BJ (cell line): ENCODE results near the gene MAT2A. TPM values are rescaled to one million over a fixed set of nuclear protein-coding genes. Genes with fewer than 3 reads are reported as not detected.

Experiments
- CTCF ChIA-PET: fragments of 350-600 bp; formaldehyde crosslinking; extraction: SDS; loops from one replicate; lab custom pipeline; 2021; ENCODE audit warnings: antibody characterized with exemption, inconsistent platforms; lab: Yijun Ruan, JAX
- POLR2A ChIA-PET: fragments of 300-600 bp; sonication (Branson Sonifier 250); formaldehyde crosslinking; extraction: SDS; loops from one replicate; lab custom pipeline; 2021; ENCODE audit warnings: antibody characterized with exemption; lab: Charles Lee
- DNase-seq: peaks from one replicate; pipeline ENCODE4 v3.0.0-alpha.2; 2011; ENCODE audit warnings: low read depth
- H3K27me3 ChIP-seq: 2 replicates; pipeline ENCODE4 v1.6.0; 2011; ENCODE audit warnings: low read length; ENCODE audit not compliant: control insufficient read depth, insufficient read depth
- H3K36me3 ChIP-seq: 2 replicates; pipeline ENCODE4 v1.5.1; 2011; ENCODE audit warnings: low read length; ENCODE audit not compliant: control insufficient read depth, insufficient read depth
- H3K4me3 ChIP-seq: 2 replicates; pipeline ENCODE4 v1.5.1; 2011; ENCODE audit warnings: low read depth, mild to moderate bottlenecking, control low read depth, low read length
- CTCF ChIP-seq: IDR thresholded peaks from 2 replicates; pipeline ENCODE4 v1.5.1; 2011; ENCODE audit warnings: low read depth, mild to moderate bottlenecking, control low read depth, inconsistent platforms, low read length, moderate library complexity; ENCODE audit not compliant: insufficient read depth
- polyA plus RNA-seq: library from polyadenylated mRNA; depleted of rRNA; stranded (reverse); fragments of >200 nt; gene quantifications from 2 replicates; pipeline ENCODE4 v1.2.3, GENCODE V29; 2011

The MAT2A gene
- polyA plus RNA-seq, 1 experiment = 302 TPM

DNA sequence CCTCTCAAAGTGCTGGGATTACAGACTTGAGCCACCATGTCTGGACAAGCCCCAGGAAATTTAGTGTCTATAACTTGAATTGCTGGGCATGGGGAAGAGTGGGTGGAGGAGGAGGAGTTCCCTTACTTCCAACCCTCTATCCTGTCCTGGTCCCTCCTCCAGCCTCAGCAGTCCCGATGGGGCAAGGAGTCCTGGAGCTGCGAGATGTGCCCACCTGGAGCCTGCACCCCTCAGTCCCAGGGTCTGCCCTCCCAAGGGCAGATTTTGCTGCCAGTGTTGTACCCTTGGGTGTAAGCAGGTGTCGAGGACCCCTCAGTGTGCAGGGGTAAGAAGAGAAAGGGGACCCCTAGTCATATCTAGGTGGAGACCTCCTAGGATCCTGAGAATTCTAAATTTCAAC lies 41.2 kb downstream of the MAT2A start:
- ChIA-PET POLR2A (no interaction called here), CTCF (no interaction called here)
- no peak for DNase-seq
- no peaks in the 10 kb centered on the region for H3K36me3 ChIP-seq
- no peak overlapping the region for H3K4me3 ChIP-seq
- TF ChIP-seq CTCF = no peak
- H3K27me3 ChIP-seq = no peaks in the 10 kb centered on the region

GRCh38 chr2:85582492-85582891 lies 43.5 kb downstream of the MAT2A start:
- DNase-seq = no peak
- Histone ChIP-seq H3K27me3 (no peaks in the 10 kb centered on the region), H3K36me3 (no peaks in the 10 kb centered on the region), H3K4me3 (no peak overlapping the region)
- ChIA-PET CTCF (no interaction called here), POLR2A (no interaction called here)
- no peak for TF ChIP-seq CTCF

- ChIA-PET CTCF (interaction anchor here (0.7 to 1.6 kb wide), 2 partner anchors 8 to 27 kb away, joined by 3 to 4 read pairs; no protein-coding TSS in a partner anchor), POLR2A (interaction anchor here (0.6 kb wide), 1 partner anchor 14 kb away, joined by 5 read pairs; no protein-coding TSS in a partner anchor)
- no peaks in the 10 kb centered on the region for H3K27me3 ChIP-seq
- DNase-seq = no peak
- H3K36me3 ChIP-seq = no peaks in the 10 kb centered on the region
- H3K4me3 ChIP-seq = peak overlapping the region; percentile 61
- TF ChIP-seq CTCF = no peak
These were observed 44.8 kb downstream of the MAT2A start for GRCh38 chr2:85583667-85584353.

- no peaks in the 10 kb centered on the region for H3K27me3 ChIP-seq
- no peak for DNase-seq
- no peaks in the 10 kb centered on the region for H3K36me3 ChIP-seq
- TF ChIP-seq CTCF = no peak
- ChIA-PET POLR2A (interaction anchor here (0.6 kb wide), 1 partner anchor 14 kb away, joined by 5 read pairs; no protein-coding TSS in a partner anchor), CTCF (interaction anchor here (1.0 to 1.6 kb wide), 3 partner anchors 9 to 32 kb away, joined by 4 read pairs; no protein-coding TSS in a partner anchor)
- H3K4me3 ChIP-seq = peak within 1 kb of the TSS; percentile 61
These were observed 45.4 kb downstream of the MAT2A start, which contains the start of gene VAMP5 for GRCh38 chr2:85584354-85584856. VAMP5 (plus strand) TSS chr2:85584431; CDS start chr2:85584491, 60 bp downstream.
